Caco-2 (cell line): ENCODE results near the gene SF3B2. TPM values are rescaled to one million over a fixed set of nuclear protein-coding genes. Genes with fewer than 3 reads are reported as not detected.

Experiments
- BruUV-seq: library from RNA; stranded (reverse); fragments of 400-500 nt; replicated peaks from 2 replicates; lab custom pipeline; 2021; lab: Mats Ljungman, UMichigan
- CTCF ChIA-PET: fragments of 300-600 bp; sonication (Branson Sonifier 250); formaldehyde crosslinking; loops from one replicate; lab custom pipeline; 2022; ENCODE audit warnings: antibody characterized with exemption; lab: Charles Lee
- POLR2A ChIA-PET: fragments of 300-600 bp; sonication (Branson Sonifier 250); formaldehyde crosslinking; loops from one replicate; lab custom pipeline; 2022; ENCODE audit warnings: antibody characterized with exemption; lab: Charles Lee
- DNase-seq, 2 experiments: peaks; one replicate each; pipeline versions ENCODE4 v3.0.0 to v3.0.0-alpha.2; 2020 to 2022
- H3K27me3 ChIP-seq: replicated peaks from 2 replicates; pipeline ENCODE4 v1.6.0; 2011; ENCODE audit warnings: low read length; ENCODE audit not compliant: control insufficient read depth, insufficient read depth
- H3K36me3 ChIP-seq: 2 replicates; pipeline ENCODE4 v1.5.1; 2011; ENCODE audit warnings: low read length; ENCODE audit not compliant: control insufficient read depth, insufficient read depth
- H3K4me1 ChIP-seq: fragments of 250-450 bp; sonication (Bioruptor Pico); 2 replicates; pipeline ENCODE4 v1.5.1; 2020; ENCODE audit warnings: mild to moderate bottlenecking
- H3K4me3 ChIP-seq: 2 replicates; pipeline ENCODE4 v1.5.1; 2011; ENCODE audit warnings: low read depth, mild to moderate bottlenecking, control low read depth, low read length
- H3K9me3 ChIP-seq: fragments of 250-450 bp; sonication (Bioruptor Pico); 2 replicates; pipeline ENCODE4 v1.5.1; 2020; ENCODE audit warnings: mild to moderate bottlenecking, moderate library complexity
- H3K27ac Mint-ChIP-seq: one replicate; pipeline ENCODE4 v1.8.0; 2022; ENCODE audit warnings: mixed read lengths; ENCODE audit not compliant: unreplicated experiment
- H3K27me3 Mint-ChIP-seq: one replicate; pipeline ENCODE4 v1.8.0; 2022; ENCODE audit warnings: mixed read lengths; ENCODE audit not compliant: insufficient read depth, unreplicated experiment
- H3K36me3 Mint-ChIP-seq: one replicate; pipeline ENCODE4 v1.8.0; 2022; ENCODE audit warnings: mild to moderate bottlenecking, mixed read lengths; ENCODE audit not compliant: insufficient read depth, unreplicated experiment
- H3K4me1 Mint-ChIP-seq: one replicate; pipeline ENCODE4 v1.8.0; 2022; ENCODE audit warnings: low read depth, mixed read lengths; ENCODE audit not compliant: unreplicated experiment
- H3K4me3 Mint-ChIP-seq: one replicate; pipeline ENCODE4 v1.8.0; 2022; ENCODE audit warnings: mild to moderate bottlenecking, moderate library complexity, mixed read lengths; ENCODE audit not compliant: unreplicated experiment
- H3K9me3 Mint-ChIP-seq: one replicate; pipeline ENCODE4 v1.8.0; 2022; ENCODE audit warnings: mixed read lengths; ENCODE audit not compliant: unreplicated experiment
- intact Hi-C: fragments of 100-400 bp; cut with micrococcal nuclease; formaldehyde crosslinking; loops from one replicate; pipeline ENCODE4 v1.10.0; 2022; ENCODE audit not compliant: unreplicated experiment
- total RNA-seq: library from RNA; stranded (reverse); gene quantifications from 2 replicates; pipeline ENCODE4 v1.2.3, GENCODE V29; 2022
- TF ChIP-seq, protein P1 (sequence below), 2 experiments: fragments of 200-600 bp in 1 of 2; IDR thresholded peaks; 1 replicate in 1 of 2; 2 replicates in 1 of 2; pipeline versions ENCODE4 v1.5.1 to v1.8.0; 2011 to 2022; ENCODE audit warnings: antibody characterized with exemption in 1 of 2, control low read depth in 1 of 2, inconsistent platforms in 1 of 2, low read depth in 1 of 2, low read length in 1 of 2, mild to moderate bottlenecking in 1 of 2, moderate library complexity in 1 of 2; ENCODE audit not compliant: insufficient read depth in 1 of 2, severe bottlenecking in 1 of 2, unreplicated experiment in 1 of 2

Gene SF3B2
- total RNA-seq, 1 experiment from 2014 or later, result 224 TPM

- peaks cover 57% of the 10 kb centered on the region for H3K4me1 ChIP-seq
- no peaks in the 10 kb centered on the region for H3K27me3 ChIP-seq
- no peak for DNase-seq
- no peaks in the 10 kb centered on the region for H3K36me3 ChIP-seq
- POLR2A ChIA-PET, result interaction anchor here (0.6 kb wide), 1 partner anchor 29 kb away, joined by 4 read pairs; no protein-coding TSS in a partner anchor
- peaks cover 34% of the 10 kb centered on the region for H3K4me1 Mint-ChIP-seq
- H3K4me3 Mint-ChIP-seq, result no peak overlapping the region
- TF ChIP-seq, protein P1, sequence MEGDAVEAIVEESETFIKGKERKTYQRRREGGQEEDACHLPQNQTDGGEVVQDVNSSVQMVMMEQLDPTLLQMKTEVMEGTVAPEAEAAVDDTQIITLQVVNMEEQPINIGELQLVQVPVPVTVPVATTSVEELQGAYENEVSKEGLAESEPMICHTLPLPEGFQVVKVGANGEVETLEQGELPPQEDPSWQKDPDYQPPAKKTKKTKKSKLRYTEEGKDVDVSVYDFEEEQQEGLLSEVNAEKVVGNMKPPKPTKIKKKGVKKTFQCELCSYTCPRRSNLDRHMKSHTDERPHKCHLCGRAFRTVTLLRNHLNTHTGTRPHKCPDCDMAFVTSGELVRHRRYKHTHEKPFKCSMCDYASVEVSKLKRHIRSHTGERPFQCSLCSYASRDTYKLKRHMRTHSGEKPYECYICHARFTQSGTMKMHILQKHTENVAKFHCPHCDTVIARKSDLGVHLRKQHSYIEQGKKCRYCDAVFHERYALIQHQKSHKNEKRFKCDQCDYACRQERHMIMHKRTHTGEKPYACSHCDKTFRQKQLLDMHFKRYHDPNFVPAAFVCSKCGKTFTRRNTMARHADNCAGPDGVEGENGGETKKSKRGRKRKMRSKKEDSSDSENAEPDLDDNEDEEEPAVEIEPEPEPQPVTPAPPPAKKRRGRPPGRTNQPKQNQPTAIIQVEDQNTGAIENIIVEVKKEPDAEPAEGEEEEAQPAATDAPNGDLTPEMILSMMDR (IDR thresholded peaks at IDR 0.05; ENCODE audit: insufficient read depth in 1 of 2, low read depth in 1 of 2, low read length in 1 of 2, severe bottlenecking in 1 of 2, unreplicated experiment in 1 of 2), result no peak
- H3K27me3 Mint-ChIP-seq, result no peaks in the 10 kb centered on the region
- intact Hi-C loops, result no loop called here
- CTCF ChIA-PET, result interaction anchor here (0.6 kb wide), 1 partner anchor 61 kb away, joined by 3 read pairs; no protein-coding TSS in a partner anchor
- H3K4me3 ChIP-seq, result no peak overlapping the region
- no peak overlapping the region for H3K27ac Mint-ChIP-seq
- BruUV-seq, result no TSS peak
- peaks cover 29% of the 10 kb centered on the region for H3K36me3 Mint-ChIP-seq
- no peaks in the 10 kb centered on the region for H3K9me3 ChIP-seq
- no peaks in the 10 kb centered on the region for H3K9me3 Mint-ChIP-seq
Observed at GRCh38 chr11:66081505-66081904, 29.3 kb downstream of the SF3B2 start.

DNA sequence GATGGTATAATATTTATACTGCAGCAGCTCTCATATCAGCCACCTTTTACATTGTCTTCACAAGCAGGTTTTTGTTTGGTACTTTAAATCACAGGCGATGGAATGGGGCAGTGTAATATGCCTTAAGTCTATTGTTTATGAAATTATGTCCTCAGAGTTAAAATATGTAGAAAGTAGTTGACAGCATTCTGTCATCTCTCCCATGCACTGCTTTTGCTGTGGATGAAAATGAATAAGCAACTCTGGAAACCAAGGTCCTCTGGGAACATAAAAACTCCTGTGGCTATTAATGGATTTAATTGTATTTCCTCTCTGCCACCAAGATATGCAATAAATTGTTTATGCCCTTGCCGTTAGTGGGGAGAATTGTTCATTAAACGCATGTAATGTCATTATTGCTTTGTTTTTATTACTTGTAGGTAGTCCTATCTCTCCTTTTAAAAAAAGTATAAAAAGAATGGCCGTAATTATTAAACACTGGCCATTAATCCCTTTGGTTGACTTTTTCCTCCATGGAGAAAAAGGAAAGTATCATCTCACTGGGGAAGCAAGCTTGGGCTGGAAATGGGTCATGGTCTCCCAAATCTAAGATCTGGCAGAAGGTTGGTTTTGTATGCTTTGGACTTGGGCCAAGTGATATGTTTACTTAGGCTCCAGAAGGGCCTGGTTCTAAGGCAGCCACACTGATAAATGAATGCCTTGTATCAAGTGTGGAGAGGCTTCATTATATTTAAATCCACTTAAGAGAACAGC lies 31.0 kb downstream of the SF3B2 start:
- CTCF ChIA-PET, result interaction anchor here (0.6 kb wide), 1 partner anchor 195 kb away, joined by 13 read pairs; the partner anchor contains the start of gene FIBP
- Mint-ChIP-seq H3K36me3 (peaks cover 14% of the 10 kb centered on the region), H3K4me3 (no peak overlapping the region), H3K27me3 (no peaks in the 10 kb centered on the region), H3K27ac (no peak overlapping the region), H3K9me3 (no peaks in the 10 kb centered on the region), H3K4me1 (peaks cover 32% of the 10 kb centered on the region)
- no peaks in the 10 kb centered on the region for H3K9me3 ChIP-seq
- DNase-seq, result no peak
- H3K36me3 ChIP-seq, result no peaks in the 10 kb centered on the region
- TF ChIP-seq, protein P1 (IDR thresholded peaks at IDR 0.05; ENCODE audit: insufficient read depth in 1 of 2, low read depth in 1 of 2, low read length in 1 of 2, severe bottlenecking in 1 of 2, unreplicated experiment in 1 of 2), result no peak
- BruUV-seq, result no TSS peak
- no peaks in the 10 kb centered on the region for H3K27me3 ChIP-seq
- POLR2A ChIA-PET, result no interaction called here
- intact Hi-C loops, result no loop called here
- H3K4me1 ChIP-seq, result peaks cover 47% of the 10 kb centered on the region
- H3K4me3 ChIP-seq, result no peak overlapping the region

DNA sequence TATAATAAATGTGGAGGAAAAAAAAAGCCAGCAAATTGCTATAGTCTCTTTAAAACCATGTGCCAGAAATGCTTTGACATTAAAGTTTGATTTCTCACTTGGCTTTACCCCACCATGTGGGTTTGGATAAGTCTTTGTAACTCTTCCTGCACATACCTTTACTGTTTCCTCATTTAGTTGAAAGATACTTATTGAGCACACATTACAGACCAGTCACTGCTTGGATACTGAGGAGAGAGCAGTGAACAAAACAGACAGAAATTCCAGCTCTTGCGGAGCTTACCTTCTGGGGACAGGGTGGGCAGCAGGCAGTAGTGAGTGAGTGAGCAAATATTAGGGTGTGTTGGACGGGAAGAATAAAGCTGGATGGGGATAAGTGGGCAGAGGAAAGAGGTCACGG lies 31.6 kb downstream of the SF3B2 start:
- H3K4me3 Mint-ChIP-seq, result no peak overlapping the region
- peaks cover 8% of the 10 kb centered on the region for H3K36me3 Mint-ChIP-seq
- H3K9me3 ChIP-seq, result no peaks in the 10 kb centered on the region
- peaks cover 41% of the 10 kb centered on the region for H3K4me1 ChIP-seq
- no TSS peak for BruUV-seq
- no peaks in the 10 kb centered on the region for H3K9me3 Mint-ChIP-seq
- ChIA-PET POLR2A (no interaction called here), CTCF (interaction anchor here (0.6 kb wide), 1 partner anchor 196 kb away, joined by 13 read pairs; the partner anchor contains the start of gene FIBP)
- DNase-seq, result no peak
- no peaks in the 10 kb centered on the region for H3K36me3 ChIP-seq
- H3K4me3 ChIP-seq, result no peak overlapping the region
- TF ChIP-seq, protein P1 (IDR thresholded peaks at IDR 0.05; ENCODE audit: insufficient read depth in 1 of 2, low read depth in 1 of 2, low read length in 1 of 2, severe bottlenecking in 1 of 2, unreplicated experiment in 1 of 2), result no peak
- intact Hi-C loops, result no loop called here
- H3K27me3 ChIP-seq, result no peaks in the 10 kb centered on the region
- peak overlapping the region; percentile 7 for H3K27ac Mint-ChIP-seq
- H3K27me3 Mint-ChIP-seq, result no peaks in the 10 kb centered on the region
- H3K4me1 Mint-ChIP-seq, result peaks cover 26% of the 10 kb centered on the region
